HG03432 (cell line): Measurements from ENCODE around the gene C19orf85.
"Not testable (repeated sequence)": the region's sequence is repeated elsewhere in the genome, so short reads cannot be mapped to it uniquely, and the experiment has no call there.

Experiments
- ATAC-seq: cut with Tn5 transposase; IDR thresholded peaks from one replicate; pipeline ENCODE4 v1.9.1; 2021; ENCODE audit warnings: mild to moderate bottlenecking, moderate library complexity; ENCODE audit not compliant: unreplicated experiment

The C19orf85 gene

GRCh38 chr19:55459950-55460657 lies 4.4 kb downstream of the C19orf85 start:
- no peak for ATAC-seq

GRCh38 chr19:55459551-55459949 lies 5.0 kb downstream of the C19orf85 start:
- ATAC-seq, result no peak

- no peak for ATAC-seq
Measured at GRCh38 chr19:55457683-55458457, 6.7 kb downstream of the C19orf85 start.

GRCh38 chr19:55456347-55456746 lies 8.2 kb downstream of the C19orf85 start:
- ATAC-seq, result no peak

- no peak for ATAC-seq
Measured at GRCh38 chr19:55455576-55456235, 8.8 kb downstream of the C19orf85 start.

- no peak for ATAC-seq
Measured at GRCh38 chr19:55454787-55455243, 9.7 kb downstream of the C19orf85 start.

- ATAC-seq, result no peak
Measured at GRCh38 chr19:55453511-55454260, 10.9 kb downstream of the C19orf85 start.

GRCh38 chr19:55452749-55453346 lies 11.7 kb downstream of the C19orf85 start:
- ATAC-seq, result no peak

GRCh38 chr19:55451965-55452748 lies 12.4 kb downstream of the C19orf85 start:
- ATAC-seq, result no peak

- ATAC-seq, result no peak
Measured at GRCh38 chr19:55451163-55451964, 13.2 kb downstream of the C19orf85 start.

- ATAC-seq, result no peak
Measured at GRCh38 chr19:55449469-55449868, 15.1 kb downstream of the C19orf85 start.

- ATAC-seq, result not testable (repeated sequence)
Measured at GRCh38 chr19:55448175-55448490, 16.4 kb downstream of the C19orf85 start.

GRCh38 chr19:55447421-55448174 lies 17.0 kb downstream of the C19orf85 start:
- no peak for ATAC-seq

GRCh38 chr19:55446060-55446459 lies 18.5 kb downstream of the C19orf85 start:
- ATAC-seq, result no peak

GRCh38 chr19:55444646-55445045 lies 19.9 kb downstream of the C19orf85 start:
- ATAC-seq, result no peak

GRCh38 chr19:55443824-55444480 lies 20.6 kb downstream of the C19orf85 start:
- no peak for ATAC-seq

- ATAC-seq, result no peak
Measured at GRCh38 chr19:55443045-55443823, 21.3 kb downstream of the C19orf85 start, which contains the start of gene SHISA7. TSS of gene SHISA7 (minus strand) at chr19:55443300. CDS start at chr19:55442863, 437 bp downstream.
